Activated CD4-positive, alpha-beta T cell treated with anti-CD3 and anti-CD28 coated beads, Interleukin-10, Interleukin-2, amounts not matched to agents 100 ng/mL and 50 ng/mL, durations not matched to agents 16 hours and 8 hours (primary cell): Measurements from ENCODE around the gene B4GALT6.

ENCODE experiments used
- DNase-seq: peaks from one replicate; pipeline ENCODE4 v3.0.0-alpha.2; 2020

The B4GALT6 gene

DNA sequence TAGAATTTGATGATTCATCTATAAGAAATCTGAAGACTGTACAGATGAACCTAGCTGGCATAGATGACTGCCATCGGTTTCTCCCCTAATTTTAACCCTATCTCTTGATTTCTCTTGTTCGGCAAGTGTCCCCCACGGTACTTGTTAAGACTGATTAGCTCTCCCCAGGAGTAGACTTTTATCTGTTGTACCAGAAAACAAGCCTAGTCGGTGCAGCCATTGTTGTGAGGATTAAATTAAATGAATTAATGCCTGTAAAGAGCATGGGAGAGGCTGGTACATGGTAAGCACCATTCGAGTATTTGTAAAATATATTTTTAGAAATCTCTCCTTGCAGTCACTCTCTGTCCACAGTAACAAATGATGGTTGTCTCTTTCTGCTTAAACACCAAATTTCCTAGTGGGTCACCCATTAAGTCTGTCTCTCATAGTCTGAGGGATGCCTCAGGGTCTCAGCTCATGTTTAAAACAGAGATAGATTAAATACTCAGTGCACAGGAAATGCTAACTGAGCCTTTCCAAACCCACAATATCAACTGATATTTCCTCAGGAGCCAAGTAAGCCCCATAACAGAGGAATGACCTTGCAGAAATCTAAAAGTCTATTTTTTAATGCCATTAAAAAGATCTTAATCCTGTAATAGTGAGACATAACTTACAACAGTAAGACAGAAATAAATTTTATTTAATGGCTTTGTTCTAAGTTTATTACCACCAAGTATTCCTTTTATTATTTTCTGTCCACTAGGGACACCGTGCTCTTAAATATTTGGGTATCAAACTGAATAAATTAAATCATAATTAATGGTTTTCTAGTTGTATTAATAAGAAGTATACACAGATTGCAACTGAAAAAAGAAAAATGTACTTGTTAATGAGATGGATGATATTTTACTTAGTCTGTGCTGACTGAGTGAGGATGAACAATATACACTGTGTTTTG lies 2.9 kb upstream of the B4GALT6 start:
- DNase-seq, result no peak

GRCh38 chr18:31686572-31686971 lies 2.2 kb upstream of the B4GALT6 start:
- no peak for DNase-seq

GRCh38 chr18:31685097-31686082 lies 1.0 kb upstream of the B4GALT6 start:
- DNase-seq, result peak; percentile 62

DNA sequence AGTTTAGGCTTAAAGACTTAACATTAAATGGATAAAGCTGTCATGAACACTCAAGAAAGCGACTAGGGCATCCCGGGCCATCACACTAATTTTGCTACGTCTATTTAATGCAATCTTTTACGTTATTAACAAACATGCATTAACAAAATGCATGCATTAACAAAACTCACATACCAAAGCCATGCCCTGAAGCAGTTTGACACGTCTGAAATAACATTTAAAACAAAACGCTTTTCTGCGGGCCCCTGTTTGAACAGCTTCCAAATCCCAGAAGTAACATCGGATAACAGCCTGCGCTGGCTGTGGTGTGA lies 458 bp downstream of the B4GALT6 start:
- DNase-seq, result no peak

DNA sequence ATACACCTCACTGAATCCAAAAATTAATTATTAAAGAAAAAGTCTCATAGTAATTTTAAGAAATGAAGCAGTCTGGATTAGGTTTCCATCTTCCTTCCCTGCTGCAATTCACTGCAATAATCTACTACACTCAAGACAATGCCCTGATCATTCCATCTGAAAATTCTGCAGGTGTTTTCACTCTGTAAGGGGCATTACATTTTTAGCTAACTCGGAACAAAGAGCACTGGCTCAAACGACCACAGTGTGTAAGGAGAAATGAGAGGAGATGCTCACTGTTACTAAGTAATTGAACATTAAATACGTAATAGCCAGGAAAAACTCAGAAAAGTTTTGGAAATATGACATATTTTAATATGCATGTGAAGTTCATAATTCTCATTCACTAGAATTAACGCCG lies 1.3 kb downstream of the B4GALT6 start:
- DNase-seq, result no peak

DNA sequence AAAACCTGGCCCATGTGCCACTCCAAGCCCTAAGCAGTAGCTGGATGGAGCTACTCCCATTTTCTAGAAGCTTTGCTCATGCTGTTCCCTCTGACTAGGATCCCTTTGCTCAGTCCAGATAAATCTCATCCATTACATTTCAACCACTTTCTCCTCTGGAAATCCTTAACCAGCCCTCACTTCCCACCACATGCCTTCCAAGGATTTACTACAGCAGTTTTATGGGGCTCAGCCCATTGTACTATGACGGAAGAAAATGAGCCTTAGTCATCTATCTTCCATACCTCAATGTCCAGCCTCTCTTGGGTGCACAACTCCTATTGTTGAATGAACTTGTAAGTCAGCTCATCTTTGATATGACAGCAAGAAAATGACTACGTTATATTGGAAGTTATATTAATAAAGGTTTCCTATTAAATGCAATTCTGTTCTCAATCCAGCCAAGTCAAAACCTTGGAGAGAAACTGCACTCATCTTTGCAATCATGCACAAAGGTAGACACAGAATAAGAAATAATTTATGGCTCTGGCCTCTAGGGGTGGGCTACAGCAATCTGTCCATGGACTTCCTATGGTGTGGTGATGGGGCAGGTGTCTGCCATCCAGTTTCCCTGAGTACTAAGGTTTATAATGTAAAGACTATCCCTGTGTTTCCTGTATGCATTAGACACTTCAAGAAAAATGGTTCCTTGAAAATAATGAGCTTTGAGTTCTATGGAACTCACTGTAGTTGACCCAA lies 3.4 kb downstream of the B4GALT6 start:
- peak; percentile 11 for DNase-seq

DNA sequence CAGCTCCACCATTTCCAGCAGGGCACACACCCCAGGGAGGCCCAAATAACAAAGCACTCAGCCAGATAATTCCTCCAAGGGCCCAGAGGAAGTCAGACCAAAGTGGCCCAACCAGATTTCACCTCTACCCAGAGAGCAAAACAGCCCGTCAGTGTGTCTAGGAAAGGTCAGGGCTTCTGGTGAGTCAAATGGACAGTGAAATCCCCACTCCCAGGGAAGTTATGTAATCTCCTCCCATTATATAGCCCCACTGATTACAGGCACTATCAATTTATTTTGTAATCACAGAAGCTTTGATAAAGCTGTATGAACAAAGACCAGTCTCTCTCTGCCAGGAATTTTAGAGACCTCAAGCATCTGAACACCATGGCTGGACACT lies 4.0 kb downstream of the B4GALT6 start:
- no peak for DNase-seq

DNA sequence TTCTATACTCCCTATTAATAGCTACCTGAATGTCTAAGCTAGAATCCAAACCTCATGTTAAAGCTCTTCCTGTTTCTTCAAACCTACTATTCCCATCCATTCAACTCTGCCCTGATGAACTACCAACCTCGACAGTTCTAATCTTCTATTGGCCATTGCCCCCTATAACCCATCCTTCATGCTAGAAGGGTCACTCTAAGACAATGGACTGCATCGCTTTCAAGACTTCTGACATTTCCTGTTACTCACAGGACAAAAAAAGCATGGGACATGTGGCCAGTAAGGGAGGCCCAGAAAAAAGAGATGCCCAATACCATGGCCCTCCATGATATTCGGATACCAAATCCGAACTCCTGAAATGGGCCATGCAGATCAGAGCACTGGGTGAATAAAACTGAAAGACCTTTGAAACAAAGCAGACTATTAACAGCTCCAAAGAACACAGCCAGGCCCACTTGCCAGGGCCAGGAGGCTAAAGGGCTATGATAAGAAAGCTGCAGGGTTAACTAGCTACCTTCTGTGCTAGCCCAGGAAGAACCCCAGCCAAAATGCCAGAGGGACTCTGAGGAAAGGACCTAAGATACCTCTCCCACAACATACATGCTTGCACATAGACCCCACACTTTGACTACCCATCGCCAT lies 4.5 kb downstream of the B4GALT6 start:
- DNase-seq, result no peak

DNA sequence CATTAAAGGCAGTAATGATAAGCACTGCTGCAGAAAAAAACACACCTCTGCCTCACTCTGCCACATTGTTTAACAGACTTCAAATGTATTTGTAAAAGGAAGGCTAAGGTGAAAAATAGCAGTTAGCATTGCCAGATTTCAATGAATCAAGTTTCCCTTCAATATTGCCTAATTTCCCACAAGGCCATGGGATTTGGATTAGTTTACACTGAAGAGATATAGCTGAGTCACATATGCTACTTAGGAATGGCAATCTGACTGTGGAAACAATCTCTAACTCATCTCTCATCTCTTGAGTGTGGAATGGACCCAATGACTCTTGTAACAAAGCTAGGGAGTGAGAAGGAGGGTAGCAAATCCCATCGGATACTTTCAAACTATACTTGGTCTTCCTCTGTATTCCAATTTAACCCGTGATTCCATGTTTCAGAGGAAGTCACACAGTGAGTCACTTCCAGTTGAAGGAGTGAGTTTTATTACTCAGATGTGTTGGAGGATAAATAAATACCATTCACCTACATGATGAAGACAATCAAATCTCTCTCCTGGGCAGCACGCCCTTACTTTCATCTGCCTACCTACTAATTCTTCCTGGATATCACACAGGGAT lies 5.1 kb downstream of the B4GALT6 start:
- no peak for DNase-seq

GRCh38 chr18:31678425-31678824 lies 6.0 kb downstream of the B4GALT6 start:
- DNase-seq, result no peak

DNA sequence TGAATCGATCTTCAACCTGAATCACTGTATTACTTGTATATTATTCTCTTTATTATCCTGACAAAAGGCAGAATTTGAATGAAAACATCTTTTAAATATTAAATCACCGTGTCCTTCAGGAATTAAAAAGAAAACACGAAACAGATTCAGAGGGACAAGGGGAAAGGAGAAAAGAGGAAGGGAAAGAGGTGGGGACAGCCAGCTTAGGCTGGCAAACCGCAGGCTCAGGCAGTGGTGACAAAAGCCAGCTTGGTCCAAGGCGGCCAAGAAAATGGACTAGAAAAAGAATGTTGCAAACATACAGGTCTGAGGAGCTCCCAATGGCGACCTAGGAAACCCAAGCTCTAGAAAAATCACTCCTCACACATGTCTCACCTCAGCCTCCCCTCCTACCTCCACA lies 6.8 kb downstream of the B4GALT6 start:
- DNase-seq, result no peak

GRCh38 chr18:31675404-31675803 lies 9.0 kb downstream of the B4GALT6 start:
- DNase-seq, result no peak

DNA sequence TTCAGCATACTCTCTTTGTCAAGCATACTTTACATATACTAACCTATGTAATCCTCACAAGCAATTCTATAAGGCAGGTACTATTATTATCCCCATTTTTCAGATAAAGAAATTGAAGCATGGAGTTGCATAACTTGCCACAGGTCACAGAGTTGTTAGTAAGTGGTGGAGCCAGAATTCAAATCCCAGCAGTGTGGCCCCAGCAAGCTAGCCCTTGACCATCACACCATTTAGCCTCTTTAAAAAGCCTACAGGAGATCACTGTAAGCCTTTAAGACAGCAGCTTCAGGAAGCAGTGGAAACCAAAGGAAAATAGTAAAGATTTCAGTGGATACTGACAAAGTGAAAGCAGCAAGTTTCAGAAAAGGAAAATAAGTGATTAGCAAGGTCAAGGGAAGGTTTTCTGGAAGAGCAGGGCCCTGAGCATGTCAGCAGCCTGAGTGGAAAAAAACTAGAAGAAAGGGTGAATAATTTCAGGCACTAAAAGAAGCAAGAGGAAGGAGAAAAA lies 11.7 kb downstream of the B4GALT6 start:
- no peak for DNase-seq

DNA sequence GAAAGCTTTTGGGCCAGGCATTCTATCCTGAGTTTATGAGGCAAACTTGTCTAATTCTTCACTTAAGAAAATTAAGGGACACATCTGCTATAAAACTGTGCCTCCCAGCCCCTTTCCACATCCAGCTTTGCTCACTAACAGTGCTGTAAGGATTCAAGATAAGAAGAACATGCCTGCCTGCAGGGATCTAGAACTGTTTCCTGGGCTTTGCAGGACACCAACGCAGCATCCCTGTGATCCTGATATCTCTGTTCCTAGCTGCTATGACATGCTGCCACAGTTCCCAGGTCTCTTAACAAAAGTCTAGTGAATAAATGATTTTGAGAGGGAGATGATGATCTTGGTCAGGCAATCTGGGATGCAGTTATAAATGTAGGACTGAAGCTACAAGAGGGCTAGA lies 12.4 kb downstream of the B4GALT6 start:
- DNase-seq, result no peak

- no peak for DNase-seq
Measured at GRCh38 chr18:31669541-31669940, 14.8 kb downstream of the B4GALT6 start.

GRCh38 chr18:31667185-31667584 lies 17.2 kb downstream of the B4GALT6 start:
- no peak for DNase-seq

DNA sequence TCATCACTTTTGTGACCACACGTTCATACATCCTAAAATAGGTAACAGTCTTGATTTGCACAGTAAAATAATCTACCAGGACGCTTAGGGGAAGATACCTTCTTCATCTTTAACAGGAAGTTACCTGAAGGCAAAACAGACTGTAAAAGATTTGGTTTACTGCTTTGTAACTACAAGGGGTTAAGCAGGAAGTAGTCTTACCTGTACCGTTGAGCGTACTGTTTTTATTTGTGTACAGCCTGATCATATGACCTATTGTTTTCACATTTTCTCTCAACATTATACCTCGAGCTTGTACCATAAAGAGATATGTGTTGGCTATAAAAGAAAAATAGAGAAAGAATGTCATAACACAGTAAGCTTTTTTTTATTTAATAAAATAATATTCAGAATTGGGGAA lies 18.3 kb downstream of the B4GALT6 start:
- DNase-seq, result no peak

GRCh38 chr18:31664101-31664500 lies 20.3 kb downstream of the B4GALT6 start:
- DNase-seq, result no peak

DNA sequence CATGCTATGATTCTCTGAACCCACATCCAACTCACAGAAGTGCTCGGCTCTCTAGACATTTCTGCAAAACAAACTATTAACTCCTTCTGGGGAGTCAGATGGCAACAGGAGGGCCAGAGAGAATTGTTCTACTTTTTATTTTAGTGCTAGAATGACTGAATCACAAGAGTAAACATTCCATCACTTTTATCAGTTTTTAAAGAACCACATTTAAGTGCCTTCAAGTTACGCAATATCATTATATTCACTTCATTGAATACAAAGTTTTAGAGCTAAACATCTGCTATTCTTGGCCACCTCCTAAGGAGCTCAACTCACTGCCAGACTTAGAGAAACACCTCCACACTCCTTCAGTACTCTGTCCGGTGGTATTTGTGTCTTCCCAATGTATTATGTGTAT lies 22.4 kb downstream of the B4GALT6 start:
- DNase-seq, result no peak

DNA sequence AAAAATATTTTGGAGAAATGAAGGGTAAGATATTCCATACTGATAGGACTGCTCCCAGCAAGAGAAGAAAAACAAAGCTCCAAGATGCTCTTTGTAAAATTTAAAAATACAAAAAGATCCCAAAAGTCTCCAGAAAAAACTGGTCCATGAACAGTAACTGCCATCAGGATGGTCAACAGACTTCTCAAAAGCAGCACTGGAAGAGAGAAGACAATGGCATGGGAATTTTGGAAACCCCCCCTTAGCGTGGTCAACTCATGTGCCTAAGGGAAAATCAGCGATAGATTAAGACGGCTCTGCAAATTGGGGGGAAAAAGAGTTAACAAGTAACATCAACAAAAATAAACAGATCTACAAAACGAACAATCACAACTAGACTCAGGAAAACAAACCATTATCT lies 23.6 kb downstream of the B4GALT6 start:
- DNase-seq, result no peak

DNA sequence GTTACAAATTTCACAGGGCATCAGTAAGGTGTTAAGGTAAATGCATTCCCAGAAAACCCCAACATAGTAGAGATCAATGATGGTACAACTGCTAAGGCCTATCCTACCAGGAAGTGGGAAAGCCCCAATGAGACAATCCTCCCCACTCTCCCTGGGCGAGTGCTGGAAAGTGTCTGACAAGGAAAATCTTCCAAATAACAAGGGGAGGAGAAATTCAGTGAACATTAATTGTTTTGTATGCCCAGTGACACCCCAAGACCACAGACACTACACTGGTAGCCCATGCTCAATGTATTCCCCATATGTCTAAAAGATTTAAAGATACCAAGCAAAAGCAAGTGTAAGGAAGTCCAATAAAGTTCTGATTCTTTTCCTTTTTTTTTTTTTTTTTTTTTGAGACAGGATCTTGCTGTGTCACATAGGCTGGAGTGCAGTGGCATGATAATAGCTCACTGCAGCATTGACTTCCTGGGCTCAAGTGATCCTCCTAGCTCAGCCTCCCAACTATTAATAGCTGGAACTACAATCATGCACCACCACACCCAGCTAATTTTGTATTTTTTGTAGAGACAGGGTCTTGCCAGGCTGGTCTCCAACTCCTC lies 24.7 kb downstream of the B4GALT6 start:
- no peak for DNase-seq
